Measurements from ENCODE around the gene MNS1. TPM values are rescaled to one million over a fixed set of nuclear protein-coding genes. Genes with fewer than 3 reads are reported as not detected.
"Not testable (repeated sequence)": the region's sequence is repeated elsewhere in the genome, so short reads cannot be mapped to it uniquely, and the experiment has no call there.

The MNS1 gene
- total RNA-seq, 1 donor from 2014 or later: 0.62 TPM

DNA sequence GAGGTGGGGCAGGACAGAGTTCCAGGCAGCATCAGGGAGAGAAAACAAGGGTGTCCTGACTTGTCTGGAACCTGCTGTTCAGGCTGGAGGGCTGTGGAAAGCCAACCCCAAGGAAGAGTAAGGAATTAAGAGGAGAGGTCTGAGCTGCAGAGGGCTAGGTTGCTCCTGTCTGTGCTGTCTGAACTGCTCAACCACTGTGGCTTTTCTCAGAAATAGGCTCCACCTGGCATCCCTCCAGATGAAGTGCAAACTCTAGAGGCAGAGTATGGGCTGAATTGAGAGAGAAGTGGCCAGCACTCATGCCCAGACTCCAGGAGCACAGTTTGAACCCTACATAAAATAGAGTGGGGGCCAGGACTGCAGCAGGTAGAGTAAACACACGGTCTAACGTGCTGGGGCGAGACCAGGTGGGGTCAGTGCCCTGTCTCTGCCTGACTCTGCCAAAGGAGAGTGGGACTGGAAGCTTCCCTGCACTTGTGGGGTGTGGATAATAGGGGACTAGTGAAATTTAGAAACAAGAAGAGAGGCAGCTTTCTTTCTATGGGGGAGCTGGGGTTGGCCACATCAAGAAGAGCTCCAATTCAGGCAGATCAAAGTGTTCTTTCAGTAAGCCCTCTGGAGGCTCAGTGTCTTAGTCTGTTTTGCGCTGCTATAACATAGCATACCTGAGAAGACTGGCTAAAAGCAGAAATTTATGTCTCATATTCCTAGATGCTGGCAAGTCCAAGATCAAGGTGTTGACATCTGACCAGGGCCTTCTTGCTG is 28.0 kb upstream of the MNS1 start:
- CTCF ChIA-PET: interaction anchor here (0.7 to 5.3 kb wide), 7 partner anchors 151 to 1035 kb away, joined by 3 to 40 read pairs (median 3); no protein-coding TSS in a partner anchor
- intact Hi-C loops (cut with micrococcal nuclease): loop anchor here (10.0 kb wide), 1 partner anchor 162 kb away; no protein-coding TSS in a partner anchor
- TF ChIP-seq CTCF (IDR thresholded peaks at IDR 0.05): no peak
- no peaks in the 10 kb centered on the region for H3K36me3 Mint-ChIP-seq (ENCODE audit: low read depth)
- POLR2A ChIA-PET: no interaction called here
- H3K27ac Mint-ChIP-seq: no peak overlapping the region
- peaks cover 4% of the 10 kb centered on the region for H3K4me1 Mint-ChIP-seq
- no peaks in the 10 kb centered on the region for H3K9me3 Mint-ChIP-seq
- no peak overlapping the region for H3K4me3 Mint-ChIP-seq
- DNase-seq (no peak), ATAC-seq (ENCODE audit: low read depth) (no peak)
- no peaks in the 10 kb centered on the region for H3K27me3 Mint-ChIP-seq

- CTCF ChIA-PET: interaction anchor here (0.7 to 5.3 kb wide), 7 partner anchors 9 to 1036 kb away, joined by 3 to 40 read pairs (median 5); partner anchors contain the start of gene TCF12
- ATAC-seq (ENCODE audit: low read depth): no peak
Measured at GRCh38 chr15:56492236-56492635, 27.3 kb upstream of the MNS1 start.

GRCh38 chr15:56491110-56491722 is 26.3 kb upstream of the MNS1 start:
- Mint-ChIP-seq H3K4me1 (no peaks in the 10 kb centered on the region), H3K27ac (no peak overlapping the region), H3K27me3 (no peaks in the 10 kb centered on the region), H3K36me3 (ENCODE audit: low read depth) (no peaks in the 10 kb centered on the region), H3K4me3 (no peak overlapping the region), H3K9me3 (no peaks in the 10 kb centered on the region)
- intact Hi-C loops (cut with micrococcal nuclease): loop anchor here (1.0 to 10.0 kb wide), 4 partner anchors 164 to 1036 kb away; no protein-coding TSS in a partner anchor
- ATAC-seq (ENCODE audit: low read depth) (peak; percentile 90), DNase-seq (no peak)
- no peak for TF ChIP-seq CTCF (IDR thresholded peaks at IDR 0.05)
- ChIA-PET CTCF (interaction anchor here (0.5 to 2.7 kb wide), 18 partner anchors 8 to 1051 kb away, joined by 3 to 14 read pairs (median 4); partner anchors contain the start of genes MNS1 and TCF12), POLR2A (interaction anchor here (1.0 to 1.4 kb wide), 2 partner anchors 242 to 427 kb away, joined by 3 read pairs; partner anchors contain the start of genes TCF12 and ZNF280D)

More at GRCh38 chr15:56492236-56492635, 27.3 kb upstream of the MNS1 start:
- Mint-ChIP-seq H3K9me3 (no peaks in the 10 kb centered on the region), H3K27ac (no peak overlapping the region), H3K4me3 (no peak overlapping the region), H3K27me3 (no peaks in the 10 kb centered on the region), H3K36me3 (ENCODE audit: low read depth) (no peaks in the 10 kb centered on the region), H3K4me1 (peaks cover 4% of the 10 kb centered on the region)
- intact Hi-C loops (cut with micrococcal nuclease): loop anchor here (10.0 kb wide), 1 partner anchor 163 kb away; no protein-coding TSS in a partner anchor
- TF ChIP-seq CTCF (IDR thresholded peaks at IDR 0.05): no peak
- POLR2A ChIA-PET: no interaction called here
- no peak for DNase-seq

- H3K27me3 Mint-ChIP-seq: no peaks in the 10 kb centered on the region
- no peaks in the 10 kb centered on the region for H3K4me1 Mint-ChIP-seq
- ATAC-seq (ENCODE audit: low read depth): no peak
- ChIA-PET CTCF (interaction anchor here (0.5 to 2.7 kb wide), 17 partner anchors 7 to 1051 kb away, joined by 3 to 14 read pairs (median 5); partner anchors contain the start of genes MNS1 and TCF12), POLR2A (interaction anchor here (1.4 kb wide), 1 partner anchor 243 kb away, joined by 3 read pairs; the partner anchor contains the start of gene ZNF280D)
- H3K36me3 Mint-ChIP-seq (ENCODE audit: low read depth): no peaks in the 10 kb centered on the region
- intact Hi-C loops (cut with micrococcal nuclease): loop anchor here (2.0 to 10.0 kb wide), 2 partner anchors 164 to 724 kb away; no protein-coding TSS in a partner anchor
- no peak for TF ChIP-seq CTCF (IDR thresholded peaks at IDR 0.05)
- DNase-seq: no peak
- H3K27ac Mint-ChIP-seq: no peak overlapping the region
- H3K9me3 Mint-ChIP-seq: no peaks in the 10 kb centered on the region
- no peak overlapping the region for H3K4me3 Mint-ChIP-seq
Measured at GRCh38 chr15:56490461-56490860, 25.5 kb upstream of the MNS1 start.

DNA sequence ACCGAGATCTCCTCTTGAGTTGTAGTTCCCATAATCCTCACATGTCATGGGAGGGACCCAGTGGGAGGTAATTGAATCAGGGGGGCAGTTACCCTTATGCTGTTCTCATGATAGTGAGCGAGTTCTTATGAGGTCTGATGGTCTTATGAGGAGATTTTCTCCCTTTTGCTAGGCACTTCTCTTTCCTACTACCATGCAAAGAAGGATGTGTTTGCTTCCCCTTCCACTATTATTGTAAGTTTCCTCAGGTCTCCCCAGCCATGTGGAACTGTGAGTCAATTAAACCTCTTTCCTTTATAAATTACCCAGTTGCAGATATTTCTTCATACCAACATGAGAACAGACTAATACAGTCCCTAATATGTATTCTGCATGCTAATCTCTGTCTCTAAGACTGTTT is 21.3 kb upstream of the MNS1 start:
- CTCF ChIA-PET; H3K9me3 Mint-ChIP-seq; intact Hi-C loops (cut with micrococcal nuclease): not testable (repeated sequence)

DNA sequence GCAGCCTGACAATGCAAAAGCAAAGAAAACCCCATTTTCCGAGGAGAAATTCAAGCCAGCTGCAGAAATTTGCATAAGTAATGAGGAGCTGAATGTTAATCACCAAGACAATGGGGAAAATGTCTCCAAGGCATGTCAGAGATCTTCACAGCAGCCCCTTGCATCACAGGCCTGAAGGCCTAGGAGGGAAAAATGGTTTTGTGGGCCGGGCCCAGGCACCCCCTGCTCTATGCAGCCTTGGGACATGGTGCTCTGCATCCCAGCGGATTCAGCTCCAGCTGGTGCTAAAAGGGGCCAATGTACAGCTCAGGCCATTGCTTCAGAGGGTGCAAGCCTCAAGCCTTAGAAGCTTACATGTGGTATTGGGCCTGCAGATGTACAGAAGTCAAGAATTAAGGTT is 20.5 kb upstream of the MNS1 start:
- H3K27me3 Mint-ChIP-seq; H3K4me3 Mint-ChIP-seq; POLR2A ChIA-PET; H3K27ac Mint-ChIP-seq; DNase-seq; ATAC-seq (ENCODE audit: low read depth); H3K4me1 Mint-ChIP-seq; H3K9me3 Mint-ChIP-seq; H3K36me3 Mint-ChIP-seq (ENCODE audit: low read depth); intact Hi-C loops (cut with micrococcal nuclease): not testable (repeated sequence)
- CTCF ChIA-PET: interaction anchor here (0.7 kb wide), 1 partner anchor 1042 kb away, joined by 4 read pairs; no protein-coding TSS in a partner anchor

More for the DNA sequence above, 21.3 kb upstream of the MNS1 start:
- H3K4me1 Mint-ChIP-seq; H3K27ac Mint-ChIP-seq; H3K36me3 Mint-ChIP-seq (ENCODE audit: low read depth); DNase-seq; ATAC-seq (ENCODE audit: low read depth); H3K27me3 Mint-ChIP-seq; H3K4me3 Mint-ChIP-seq; POLR2A ChIA-PET: not testable (repeated sequence)
